Spinal cord (tissue), 10 donors: ENCODE measurements around the gene SPATS2L. TPM values are rescaled to one million over a fixed set of nuclear protein-coding genes. Genes with fewer than 3 reads are reported as not detected.
"Not testable (repeated sequence)": the region's sequence is repeated elsewhere in the genome, so short reads cannot be mapped to it uniquely, and the experiment has no call there.

Source experiments
- DNase-seq, 6 donors: peaks; one replicate each; pipeline versions ENCODE4 v3.0.0 to v3.0.0-alpha.2; 2013 to 2015; ENCODE audit warnings: low spot score in 6 of 6, low read depth in 4 of 6
- H3K27ac ChIP-seq: one replicate; pipeline ENCODE4 v1.5.1; 2013; ENCODE audit warnings: low read depth, low read length, control low read depth
- H3K27me3 ChIP-seq: one replicate; pipeline ENCODE4 v1.6.1; 2013; ENCODE audit warnings: low read length; ENCODE audit not compliant: control insufficient read depth, insufficient read depth
- H3K36me3 ChIP-seq: one replicate; pipeline ENCODE4 v1.6.1; 2013; ENCODE audit warnings: low read length; ENCODE audit not compliant: control insufficient read depth, insufficient read depth
- H3K4me1 ChIP-seq: one replicate; pipeline ENCODE4 v1.6.1; 2013; ENCODE audit warnings: low read length; ENCODE audit not compliant: control insufficient read depth, insufficient read depth
- H3K4me3 ChIP-seq: one replicate; pipeline ENCODE4 v1.5.1; 2013; ENCODE audit warnings: low read depth, low read length, control low read depth
- H3K9me3 ChIP-seq: one replicate; pipeline ENCODE4 v1.6.1; 2013; ENCODE audit warnings: low read length; ENCODE audit not compliant: control insufficient read depth, insufficient read depth
- WGBS: methylation state at CpG from one replicate; pipeline ENCODE4 v1.1.5; 2013; ENCODE audit warnings: missing lambda C conversion rate; ENCODE audit not compliant: insufficient coverage; 5-methylcytosine and 5-hydroxymethylcytosine counted together
- polyA plus RNA-seq, 2 donors: library from polyadenylated mRNA; unstranded; fragments of 120-200 nt; gene quantifications; one replicate each; pipeline ENCODE4 v1.2.1, GENCODE V29; 2013; ENCODE audit not compliant: insufficient read length in 2 of 2
- total RNA-seq, 2 donors: library from RNA; depleted of rRNA in 1 of 2; stranded (reverse); fragments of 120-200 nt in 1 of 2; fragments of >200 nt in 1 of 2; gene quantifications; one replicate each; pipeline versions ENCODE4 v1.2.3 to v1.2.4, GENCODE V29; 2013 to 2014
- donor health status: healthy.

SPATS2L gene
- total and polyA plus RNA-seq, 4 donors = 75.3 to 144 (median 108) TPM

- Histone ChIP-seq H3K27me3 (no peaks in the 10 kb centered on the region), H3K4me1 (peaks cover 6% of the 10 kb centered on the region), H3K27ac (no peak overlapping the region), H3K9me3 (peaks cover 3% of the 10 kb centered on the region), H3K4me3 (no peak overlapping the region), H3K36me3 (no peaks in the 10 kb centered on the region)
- no CpG with 5 or more reads among the region's 1 CpG for WGBS
- peak in 1 of 6 donors; percentile 52 for DNase-seq
These were observed 36.2 kb downstream of the SPATS2L start for GRCh38 chr2:200342654-200343053.

GRCh38 chr2:200344202-200344601, 37.7 kb downstream of the SPATS2L start:
- not testable (repeated sequence) for H3K36me3 ChIP-seq, H3K4me1 ChIP-seq

GRCh38 chr2:200345975-200346374, 39.5 kb downstream of the SPATS2L start:
- no CpG with 5 or more reads among the region's 1 CpG for WGBS
- Histone ChIP-seq H3K4me1 (no peaks in the 10 kb centered on the region), H3K4me3 (no peak overlapping the region), H3K36me3 (no peaks in the 10 kb centered on the region), H3K27ac (no peak overlapping the region), H3K9me3 (peaks cover 3% of the 10 kb centered on the region), H3K27me3 (no peaks in the 10 kb centered on the region)
- DNase-seq = no peak

More at GRCh38 chr2:200344202-200344601, 37.7 kb downstream of the SPATS2L start:
- H3K27me3 ChIP-seq, DNase-seq, H3K4me3 ChIP-seq, H3K27ac ChIP-seq, H3K9me3 ChIP-seq: not testable (repeated sequence)
- no CpG with 5 or more reads among the region's 1 CpG for WGBS

- no peak overlapping the region for H3K4me3 ChIP-seq
- no peaks in the 10 kb centered on the region for H3K4me1 ChIP-seq
- no peaks in the 10 kb centered on the region for H3K27me3 ChIP-seq
- WGBS = 95% methylated on average over 2 of the region's 3 CpGs
- no peak for DNase-seq
- H3K9me3 ChIP-seq = peaks cover 3% of the 10 kb centered on the region
- peak overlapping the region; percentile 7 for H3K27ac ChIP-seq
- H3K36me3 ChIP-seq = no peaks in the 10 kb centered on the region
These were observed 40.8 kb downstream of the SPATS2L start for GRCh38 chr2:200347301-200347700.

GRCh38 chr2:200348897-200349563, 42.5 kb downstream of the SPATS2L start:
- Histone ChIP-seq H3K27me3 (no peaks in the 10 kb centered on the region), H3K9me3 (peaks cover 3% of the 10 kb centered on the region), H3K36me3 (no peaks in the 10 kb centered on the region), H3K27ac (no peak overlapping the region), H3K4me1 (no peaks in the 10 kb centered on the region), H3K4me3 (no peak overlapping the region)
- WGBS = 98% methylated on average over 5 of the region's 9 CpGs
- DNase-seq = no peak

GRCh38 chr2:200349868-200350267, 43.4 kb downstream of the SPATS2L start:
- H3K27me3 ChIP-seq = no peaks in the 10 kb centered on the region
- no peak overlapping the region for H3K27ac ChIP-seq
- H3K4me3 ChIP-seq = no peak overlapping the region
- H3K36me3 ChIP-seq = no peaks in the 10 kb centered on the region
- no peaks in the 10 kb centered on the region for H3K4me1 ChIP-seq
- WGBS = 100% methylated on average over 3 of the region's 3 CpGs
- no peaks in the 10 kb centered on the region for H3K9me3 ChIP-seq
- DNase-seq = no peak

- Histone ChIP-seq H3K9me3 (no peaks in the 10 kb centered on the region), H3K27ac (peak overlapping the region; percentile 25), H3K4me1 (no peaks in the 10 kb centered on the region), H3K36me3 (no peaks in the 10 kb centered on the region), H3K27me3 (no peaks in the 10 kb centered on the region), H3K4me3 (no peak overlapping the region)
- no CpG with 5 or more reads among the region's 1 CpG for WGBS
- peak in 1 of 6 donors; percentile 56 for DNase-seq
These were observed 44.4 kb downstream of the SPATS2L start for GRCh38 chr2:200350850-200351285.

GRCh38 chr2:200351815-200352214, 45.3 kb downstream of the SPATS2L start:
- Histone ChIP-seq H3K27ac (no peak overlapping the region), H3K4me1 (no peaks in the 10 kb centered on the region), H3K27me3 (no peaks in the 10 kb centered on the region), H3K4me3 (no peak overlapping the region), H3K9me3 (no peaks in the 10 kb centered on the region), H3K36me3 (no peaks in the 10 kb centered on the region)
- peak in 1 of 6 donors; percentile 36 for DNase-seq
- WGBS = 42% methylated on average over 2 of the region's 2 CpGs

- H3K36me3 ChIP-seq = no peaks in the 10 kb centered on the region
- no peak for DNase-seq
- H3K4me3 ChIP-seq = no peak overlapping the region
These were observed 46.1 kb downstream of the SPATS2L start for GRCh38 chr2:200352636-200353035.

GRCh38 chr2:200353120-200353519, 46.6 kb downstream of the SPATS2L start:
- no peak for DNase-seq
- Histone ChIP-seq H3K4me3 (no peak overlapping the region), H3K36me3 (no peaks in the 10 kb centered on the region), H3K27ac (no peak overlapping the region), H3K4me1 (no peaks in the 10 kb centered on the region), H3K9me3 (no peaks in the 10 kb centered on the region), H3K27me3 (no peaks in the 10 kb centered on the region)
- no CpG with 5 or more reads among the region's 3 CpGs for WGBS

More at GRCh38 chr2:200352636-200353035, 46.1 kb downstream of the SPATS2L start:
- Histone ChIP-seq H3K9me3 (no peaks in the 10 kb centered on the region), H3K27me3 (no peaks in the 10 kb centered on the region), H3K4me1 (no peaks in the 10 kb centered on the region), H3K27ac (no peak overlapping the region)
- no CpG with 5 or more reads among the region's 1 CpG for WGBS
